HEK293T (cell line): ENCODE measurements around the gene GRM4.

Experiments
- CTCF ChIA-PET: fragments of 350-600 bp; formaldehyde crosslinking; extraction: SDS; loops from one replicate; lab custom pipeline; 2021; ENCODE audit warnings: antibody characterized with exemption, inconsistent platforms; lab: Yijun Ruan, JAX
- POLR2A ChIA-PET: fragments of 350-600 bp; formaldehyde crosslinking; extraction: SDS; loops from one replicate; lab custom pipeline; 2020; ENCODE audit warnings: antibody characterized with exemption, inconsistent platforms; lab: Yijun Ruan, JAX
- DNase-seq: peaks from one replicate; pipeline ENCODE4 v3.0.0; 2012; ENCODE audit warnings: mixed read lengths; ENCODE audit errors: extremely low spot score
- ARNT ChIP-seq: fragments of 450-650 bp; IDR thresholded peaks from 2 replicates; pipeline ENCODE4 v1.6.1; 2017; ENCODE audit warnings: mild to moderate bottlenecking
- BHLHE40 ChIP-seq: fragments of 450-650 bp; IDR thresholded peaks from 2 replicates; pipeline ENCODE4 v1.6.1; 2016; ENCODE audit warnings: mild to moderate bottlenecking, moderate library complexity, borderline replicate concordance
- CTBP1 ChIP-seq: fragments of 450-650 bp; IDR thresholded peaks from 2 replicates; pipeline ENCODE4 v1.6.1; 2016; ENCODE audit warnings: borderline replicate concordance
- ELF4 ChIP-seq: fragments of 450-650 bp; IDR thresholded peaks from 2 replicates; pipeline ENCODE4 v1.6.1; 2017; ENCODE audit warnings: antibody characterized with exemption
- FOXA1 ChIP-seq: fragments of 450-650 bp; IDR thresholded peaks from 2 replicates; pipeline ENCODE4 v1.6.1; 2016; ENCODE audit warnings: mild to moderate bottlenecking
- FOXK2 ChIP-seq: fragments of 450-650 bp; IDR thresholded peaks from 2 replicates; pipeline ENCODE4 v1.6.1; 2016; ENCODE audit warnings: mild to moderate bottlenecking
- FOXM1 ChIP-seq: fragments of 450-650 bp; IDR thresholded peaks from 2 replicates; pipeline ENCODE4 v1.6.1; 2017; ENCODE audit warnings: mild to moderate bottlenecking, borderline replicate concordance
- HDGF ChIP-seq: fragments of 450-650 bp; IDR thresholded peaks from 2 replicates; pipeline ENCODE4 v1.6.1; 2017; ENCODE audit warnings: antibody characterized with exemption, borderline replicate concordance
- L3MBTL2 ChIP-seq: fragments of 450-650 bp; conservative IDR thresholded peaks from 2 replicates; pipeline ENCODE4 v1.6.1; 2016; ENCODE audit warnings: mild to moderate bottlenecking
- LEF1 ChIP-seq: fragments of 450-650 bp; IDR thresholded peaks from 2 replicates; pipeline ENCODE4 v1.6.1; 2017; ENCODE audit warnings: mild to moderate bottlenecking, borderline replicate concordance
- NFRKB ChIP-seq: fragments of 450-650 bp; IDR thresholded peaks from 2 replicates; pipeline ENCODE4 v1.6.1; 2016; ENCODE audit warnings: mild to moderate bottlenecking, moderate library complexity
- SP1 ChIP-seq: fragments of 450-650 bp; IDR thresholded peaks from 2 replicates; pipeline ENCODE4 v1.6.1; 2017
- SUZ12 ChIP-seq: fragments of 450-650 bp; IDR thresholded peaks from 2 replicates; pipeline ENCODE4 v1.6.1; 2016; ENCODE audit warnings: mild to moderate bottlenecking
- TARDBP ChIP-seq: fragments of 450-650 bp; IDR thresholded peaks from 2 replicates; pipeline ENCODE4 v1.6.1; 2016
- ZNF384 ChIP-seq: fragments of 450-650 bp; IDR thresholded peaks from 2 replicates; pipeline ENCODE4 v1.6.1; 2016
- TF ChIP-seq, protein P1 (sequence below): fragments of 450-650 bp; IDR thresholded peaks from 2 replicates; pipeline ENCODE4 v1.6.1; 2016

GRM4 gene

GRCh38 chr6:33987531-33988021 lies 158.3 kb downstream of the GRM4 start:
- ChIA-PET POLR2A (interaction anchor here (1.0 kb wide), 1 partner anchor 8 kb away, joined by 3 read pairs; no protein-coding TSS in a partner anchor), CTCF (interaction anchor here (1.0 kb wide), 1 partner anchor 40 kb away, joined by 3 read pairs; no protein-coding TSS in a partner anchor)
- no peak for DNase-seq
- TF ChIP-seq BHLHE40 (no peak), CTBP1 (no peak), HDGF (no peak), SP1 (no peak), L3MBTL2 (no peak)

DNA sequence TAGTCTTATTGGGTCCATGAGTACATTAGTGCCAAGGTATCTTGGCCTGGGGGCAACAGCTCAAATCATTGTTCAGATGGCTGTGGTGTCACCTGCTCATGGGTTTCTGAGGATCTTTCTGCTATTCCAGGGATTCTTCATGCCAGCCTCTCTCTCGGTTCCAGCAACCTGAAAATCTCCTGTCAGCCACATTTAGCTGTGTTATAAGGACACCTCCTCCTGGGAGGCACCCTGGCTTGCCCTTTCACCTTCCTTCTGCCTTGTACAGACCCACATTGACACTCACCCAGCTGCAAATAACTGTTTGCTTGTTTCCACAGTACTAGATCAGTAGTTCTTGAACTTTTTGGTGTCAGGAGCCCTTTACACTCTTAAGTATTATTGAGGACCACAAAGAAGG lies 159.9 kb downstream of the GRM4 start:
- DNase-seq, result no peak
- no peak for TF ChIP-seq L3MBTL2
- TF ChIP-seq CTBP1, result no peak
- ChIA-PET POLR2A (no interaction called here), CTCF (no interaction called here)

DNA sequence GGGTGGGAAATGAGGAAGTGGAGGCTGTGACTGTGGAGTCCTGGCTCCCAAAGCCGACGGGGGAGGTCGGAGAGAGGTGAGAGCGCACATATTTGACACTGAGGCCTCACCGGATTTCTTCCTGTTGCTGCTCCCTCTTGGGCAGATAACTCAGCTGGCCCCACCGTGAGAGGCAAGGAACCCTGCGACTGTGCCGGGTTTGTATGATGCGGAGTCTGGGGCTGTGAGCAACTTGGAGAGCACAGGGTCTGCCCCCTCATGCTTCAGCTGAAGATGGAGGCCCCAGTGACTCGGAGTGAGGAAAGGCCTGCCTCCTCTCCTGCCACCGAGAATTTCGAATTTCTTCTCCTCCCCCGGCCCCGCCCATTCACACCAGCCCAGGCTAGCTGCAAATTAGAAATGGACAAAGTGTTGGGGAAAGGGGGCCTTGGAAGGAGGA lies 160.6 kb downstream of the GRM4 start:
- POLR2A ChIA-PET, result no interaction called here
- TF ChIP-seq NFRKB (no peak), FOXA1 (no peak), FOXM1 (no peak)
- TF ChIP-seq, protein P1, sequence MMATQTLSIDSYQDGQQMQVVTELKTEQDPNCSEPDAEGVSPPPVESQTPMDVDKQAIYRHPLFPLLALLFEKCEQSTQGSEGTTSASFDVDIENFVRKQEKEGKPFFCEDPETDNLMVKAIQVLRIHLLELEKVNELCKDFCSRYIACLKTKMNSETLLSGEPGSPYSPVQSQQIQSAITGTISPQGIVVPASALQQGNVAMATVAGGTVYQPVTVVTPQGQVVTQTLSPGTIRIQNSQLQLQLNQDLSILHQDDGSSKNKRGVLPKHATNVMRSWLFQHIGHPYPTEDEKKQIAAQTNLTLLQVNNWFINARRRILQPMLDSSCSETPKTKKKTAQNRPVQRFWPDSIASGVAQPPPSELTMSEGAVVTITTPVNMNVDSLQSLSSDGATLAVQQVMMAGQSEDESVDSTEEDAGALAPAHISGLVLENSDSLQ, result no peak
- CTCF ChIA-PET, result interaction anchor here (0.6 kb wide), 1 partner anchor 226 kb away, joined by 3 read pairs; no protein-coding TSS in a partner anchor
- DNase-seq, result no peak

DNA sequence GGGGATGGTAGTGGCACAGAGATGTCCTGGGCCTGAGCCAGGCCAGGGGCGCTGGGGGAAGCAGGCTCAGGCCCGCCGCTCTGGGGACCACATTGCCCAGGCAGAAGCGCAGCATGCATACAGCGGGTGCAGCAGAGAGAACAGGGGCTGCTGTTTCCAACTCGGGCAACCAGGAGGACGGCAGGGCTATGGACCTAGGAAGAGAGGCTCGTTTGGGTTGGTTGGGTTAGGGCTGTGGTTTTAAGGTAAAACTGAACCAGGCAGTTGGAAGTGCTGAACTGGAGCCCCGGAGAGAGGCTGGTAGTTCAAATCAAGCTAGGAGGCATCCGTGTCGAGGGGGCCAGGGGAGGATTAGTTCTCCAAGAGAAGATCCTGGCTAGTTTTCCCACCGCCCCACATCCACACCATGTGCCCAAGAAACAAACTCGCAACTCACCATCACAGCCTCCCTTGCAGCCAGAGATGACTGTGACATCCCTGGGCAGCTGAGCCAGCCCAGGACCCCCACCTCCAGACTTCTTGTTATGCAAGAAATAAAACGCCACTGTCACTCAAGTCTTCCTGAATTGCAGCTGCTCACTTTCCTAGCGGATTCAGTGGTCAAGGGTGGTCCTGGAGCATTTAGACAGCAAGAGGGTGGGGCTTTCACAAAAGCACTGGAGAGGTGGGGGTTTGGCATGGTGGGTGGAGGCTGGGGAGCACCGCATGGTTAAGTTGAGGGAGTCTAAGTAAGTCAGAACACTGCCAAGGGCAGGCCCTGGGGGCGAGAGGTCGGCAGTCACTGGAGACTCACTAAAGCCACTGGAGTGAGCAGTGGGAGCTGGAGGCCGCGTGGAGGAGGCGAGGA lies 161.2 kb downstream of the GRM4 start:
- ChIA-PET POLR2A (no interaction called here), CTCF (interaction anchor here (0.6 kb wide), 1 partner anchor 225 kb away, joined by 3 read pairs; no protein-coding TSS in a partner anchor)
- DNase-seq, result no peak
- TF ChIP-seq CTBP1, result no peak
- no peak for TF ChIP-seq TARDBP
- no peak for TF ChIP-seq ELF4
- TF ChIP-seq SUZ12, result no peak
- no peak for TF ChIP-seq ZNF384
- TF ChIP-seq NFRKB, result no peak
- TF ChIP-seq FOXM1, result no peak
- TF ChIP-seq ARNT, result no peak
- no peak for TF ChIP-seq BHLHE40
- no peak for TF ChIP-seq SP1
- no peak for TF ChIP-seq L3MBTL2
- TF ChIP-seq HDGF, result no peak
- no peak for TF ChIP-seq LEF1
- TF ChIP-seq FOXK2, result no peak

GRCh38 chr6:33983721-33984465 lies 162.0 kb downstream of the GRM4 start:
- ChIA-PET POLR2A (no interaction called here), CTCF (no interaction called here)
- TF ChIP-seq HDGF (no peak), ELF4 (no peak), L3MBTL2 (no peak), ZNF384 (no peak), FOXM1 (no peak), FOXA1 (no peak), SUZ12 (no peak), LEF1 (no peak), ARNT (no peak), SP1 (no peak), CTBP1 (no peak), NFRKB (no peak), TARDBP (no peak), BHLHE40 (no peak), FOXK2 (no peak)
- TF ChIP-seq, protein P1, result no peak
- DNase-seq, result no peak

DNA sequence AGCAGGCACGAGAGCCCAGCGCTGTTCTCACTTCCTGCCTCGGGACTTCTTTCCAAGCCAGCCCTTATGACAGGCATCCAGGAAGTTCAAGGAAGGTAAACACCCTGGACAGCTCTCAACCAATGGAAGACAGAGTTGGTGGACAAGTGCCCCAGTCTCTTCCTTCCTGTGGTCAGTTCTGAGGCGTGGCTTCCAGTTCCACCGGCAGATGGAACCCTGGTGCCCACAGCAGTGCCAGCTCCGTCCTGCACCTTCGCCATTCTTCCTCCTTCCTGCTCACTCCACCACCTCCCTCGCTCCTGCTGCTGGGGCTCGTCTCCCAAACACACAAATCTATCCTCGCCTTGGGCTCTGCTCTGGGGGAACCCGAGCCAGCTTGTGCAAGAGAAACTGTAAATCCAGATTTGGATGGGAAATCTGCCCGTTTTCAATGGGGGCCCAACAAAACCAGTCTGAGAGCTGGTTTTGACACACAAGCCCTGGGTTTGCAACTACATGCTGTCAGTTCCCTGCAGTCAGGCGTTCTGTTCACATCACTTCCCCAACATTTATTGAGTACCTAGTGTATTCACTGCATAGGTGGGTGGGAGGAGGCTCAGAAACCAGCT lies 162.7 kb downstream of the GRM4 start:
- ChIA-PET POLR2A (no interaction called here), CTCF (interaction anchor here (1.4 kb wide), 1 partner anchor 44 kb away, joined by 5 read pairs; no protein-coding TSS in a partner anchor)
- no peak for DNase-seq
- TF ChIP-seq ZNF384 (no peak), FOXM1 (no peak), ARNT (no peak), HDGF (no peak), TARDBP (no peak), L3MBTL2 (no peak), SP1 (no peak), ELF4 (no peak), LEF1 (no peak), FOXA1 (no peak), NFRKB (no peak), CTBP1 (no peak), FOXK2 (no peak), SUZ12 (no peak), BHLHE40 (no peak)
- TF ChIP-seq, protein P1, result no peak
